Measurements from ENCODE around the gene ANKLE1. TPM values are rescaled to one million over a fixed set of nuclear protein-coding genes. Genes with fewer than 3 reads are reported as not detected.

The ANKLE1 gene
- total and polyA plus RNA-seq, 10 of the 15 experiments (the other 5 are each of a cell fraction or from before 2014, with no cell fraction given), result 2.2 to 17.9 (median 10.9) TPM

DNA sequence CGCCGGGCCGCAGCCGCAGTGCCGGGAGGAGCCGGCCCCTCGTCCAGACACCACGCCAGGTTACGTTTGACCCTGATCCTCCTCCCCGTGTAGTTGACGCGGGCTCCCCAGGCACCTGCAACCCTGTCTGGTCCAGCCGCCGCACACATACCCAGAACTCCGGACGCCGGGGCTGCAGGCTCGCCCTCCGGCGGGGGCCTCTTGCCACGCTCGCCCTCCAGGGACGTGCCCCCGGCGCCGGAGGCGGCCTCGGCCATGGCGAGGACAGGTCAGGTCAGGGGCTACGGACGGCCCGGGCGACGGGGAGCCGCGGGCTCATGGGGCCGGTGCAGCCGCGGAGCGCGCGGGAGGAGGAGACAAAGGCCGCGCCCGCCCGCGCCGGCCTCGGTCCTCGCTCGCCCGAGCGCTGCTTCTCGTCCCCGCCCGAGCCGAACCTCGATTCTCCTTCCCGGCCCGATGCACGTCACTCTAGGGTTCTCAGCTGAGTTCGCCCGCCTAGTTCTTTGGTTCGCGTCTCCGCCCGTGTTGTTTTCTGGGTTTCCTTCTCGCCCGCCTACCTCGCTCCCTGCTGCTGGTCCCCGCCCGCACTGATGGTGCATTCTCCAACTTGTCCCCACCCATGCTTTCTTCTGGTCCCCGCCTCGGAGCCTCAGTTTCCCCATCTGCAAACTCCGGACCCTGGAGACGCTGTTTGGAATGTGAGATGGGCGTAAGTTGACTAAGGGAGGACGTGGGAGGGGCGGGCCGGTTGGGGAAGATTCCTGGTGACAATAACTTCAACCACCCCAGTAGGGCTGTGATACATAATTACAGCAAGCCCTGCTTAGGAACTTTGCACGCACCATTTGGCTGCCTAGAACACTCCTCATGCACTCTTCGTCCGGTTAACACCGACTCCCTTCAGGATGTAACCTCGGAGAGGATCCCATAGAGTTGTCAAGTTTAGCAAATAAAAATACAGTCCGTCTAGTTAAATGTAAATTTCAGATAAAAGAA lies 53.0 kb downstream of the ANKLE1 start, which contains the start of gene ANO8 (continued):
- TF ChIP-seq, protein P1, sequence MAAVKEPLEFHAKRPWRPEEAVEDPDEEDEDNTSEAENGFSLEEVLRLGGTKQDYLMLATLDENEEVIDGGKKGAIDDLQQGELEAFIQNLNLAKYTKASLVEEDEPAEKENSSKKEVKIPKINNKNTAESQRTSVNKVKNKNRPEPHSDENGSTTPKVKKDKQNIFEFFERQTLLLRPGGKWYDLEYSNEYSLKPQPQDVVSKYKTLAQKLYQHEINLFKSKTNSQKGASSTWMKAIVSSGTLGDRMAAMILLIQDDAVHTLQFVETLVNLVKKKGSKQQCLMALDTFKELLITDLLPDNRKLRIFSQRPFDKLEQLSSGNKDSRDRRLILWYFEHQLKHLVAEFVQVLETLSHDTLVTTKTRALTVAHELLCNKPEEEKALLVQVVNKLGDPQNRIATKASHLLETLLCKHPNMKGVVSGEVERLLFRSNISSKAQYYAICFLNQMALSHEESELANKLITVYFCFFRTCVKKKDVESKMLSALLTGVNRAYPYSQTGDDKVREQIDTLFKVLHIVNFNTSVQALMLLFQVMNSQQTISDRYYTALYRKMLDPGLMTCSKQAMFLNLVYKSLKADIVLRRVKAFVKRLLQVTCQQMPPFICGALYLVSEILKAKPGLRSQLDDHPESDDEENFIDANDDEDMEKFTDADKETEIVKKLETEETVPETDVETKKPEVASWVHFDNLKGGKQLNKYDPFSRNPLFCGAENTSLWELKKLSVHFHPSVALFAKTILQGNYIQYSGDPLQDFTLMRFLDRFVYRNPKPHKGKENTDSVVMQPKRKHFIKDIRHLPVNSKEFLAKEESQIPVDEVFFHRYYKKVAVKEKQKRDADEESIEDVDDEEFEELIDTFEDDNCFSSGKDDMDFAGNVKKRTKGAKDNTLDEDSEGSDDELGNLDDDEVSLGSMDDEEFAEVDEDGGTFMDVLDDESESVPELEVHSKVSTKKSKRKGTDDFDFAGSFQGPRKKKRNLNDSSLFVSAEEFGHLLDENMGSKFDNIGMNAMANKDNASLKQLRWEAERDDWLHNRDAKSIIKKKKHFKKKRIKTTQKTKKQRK (IDR thresholded peaks at IDR 0.05; ENCODE audit: low read depth, low read length), result no peak
- TF ChIP-seq SRF (IDR thresholded peaks at IDR 0.05; ENCODE audit: low read depth in 2 of 2, low read length in 2 of 2) (peak in 1 of 2 experiments; percentile 46; a peak in 1 of 4 replicates), CBX3 (IDR thresholded peaks at IDR 0.05; ENCODE audit: borderline replicate concordance, low read depth) (no peak), HCFC1 (IDR thresholded peaks at IDR 0.05; ENCODE audit: low read length) (peak; percentile 39; the same call in 1 of the 2 replicates), SMC3 (IDR thresholded peaks at IDR 0.05; ENCODE audit: borderline replicate concordance, low read length) (no peak), LARP7 (IDR thresholded peaks at IDR 0.05) (peak; percentile 95), PML (IDR thresholded peaks at IDR 0.05; ENCODE audit: low read length) (no peak), MEF2B (IDR thresholded peaks at IDR 0.05; ENCODE audit: partially characterized antibody, poor library complexity, severe bottlenecking) (no peak), IKZF1 (conservative IDR thresholded peaks at IDR 0.05) (peak; percentile 96), CHD4 (IDR thresholded peaks at IDR 0.05) (no peak), CHD2 (IDR thresholded peaks at IDR 0.05; ENCODE audit: borderline replicate concordance, low read depth, low read length) (0 out of 2 replicates have a peak, but pooled peaks have one; percentile 62)
- TF ChIP-seq, protein P2, sequence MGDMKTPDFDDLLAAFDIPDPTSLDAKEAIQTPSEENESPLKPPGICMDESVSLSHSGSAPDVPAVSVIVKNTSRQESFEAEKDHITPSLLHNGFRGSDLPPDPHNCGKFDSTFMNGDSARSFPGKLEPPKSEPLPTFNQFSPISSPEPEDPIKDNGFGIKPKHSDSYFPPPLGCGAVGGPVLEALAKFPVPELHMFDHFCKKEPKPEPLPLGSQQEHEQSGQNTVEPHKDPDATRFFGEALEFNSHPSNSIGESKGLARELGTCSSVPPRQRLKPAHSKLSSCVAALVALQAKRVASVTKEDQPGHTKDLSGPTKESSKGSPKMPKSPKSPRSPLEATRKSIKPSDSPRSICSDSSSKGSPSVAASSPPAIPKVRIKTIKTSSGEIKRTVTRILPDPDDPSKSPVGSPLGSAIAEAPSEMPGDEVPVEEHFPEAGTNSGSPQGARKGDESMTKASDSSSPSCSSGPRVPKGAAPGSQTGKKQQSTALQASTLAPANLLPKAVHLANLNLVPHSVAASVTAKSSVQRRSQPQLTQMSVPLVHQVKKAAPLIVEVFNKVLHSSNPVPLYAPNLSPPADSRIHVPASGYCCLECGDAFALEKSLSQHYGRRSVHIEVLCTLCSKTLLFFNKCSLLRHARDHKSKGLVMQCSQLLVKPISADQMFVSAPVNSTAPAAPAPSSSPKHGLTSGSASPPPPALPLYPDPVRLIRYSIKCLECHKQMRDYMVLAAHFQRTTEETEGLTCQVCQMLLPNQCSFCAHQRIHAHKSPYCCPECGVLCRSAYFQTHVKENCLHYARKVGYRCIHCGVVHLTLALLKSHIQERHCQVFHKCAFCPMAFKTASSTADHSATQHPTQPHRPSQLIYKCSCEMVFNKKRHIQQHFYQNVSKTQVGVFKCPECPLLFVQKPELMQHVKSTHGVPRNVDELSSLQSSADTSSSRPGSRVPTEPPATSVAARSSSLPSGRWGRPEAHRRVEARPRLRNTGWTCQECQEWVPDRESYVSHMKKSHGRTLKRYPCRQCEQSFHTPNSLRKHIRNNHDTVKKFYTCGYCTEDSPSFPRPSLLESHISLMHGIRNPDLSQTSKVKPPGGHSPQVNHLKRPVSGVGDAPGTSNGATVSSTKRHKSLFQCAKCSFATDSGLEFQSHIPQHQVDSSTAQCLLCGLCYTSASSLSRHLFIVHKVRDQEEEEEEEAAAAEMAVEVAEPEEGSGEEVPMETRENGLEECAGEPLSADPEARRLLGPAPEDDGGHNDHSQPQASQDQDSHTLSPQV (IDR thresholded peaks at IDR 0.05), result no peak; the same call in 1 of the 2 replicates
- TF ChIP-seq, protein P3, sequence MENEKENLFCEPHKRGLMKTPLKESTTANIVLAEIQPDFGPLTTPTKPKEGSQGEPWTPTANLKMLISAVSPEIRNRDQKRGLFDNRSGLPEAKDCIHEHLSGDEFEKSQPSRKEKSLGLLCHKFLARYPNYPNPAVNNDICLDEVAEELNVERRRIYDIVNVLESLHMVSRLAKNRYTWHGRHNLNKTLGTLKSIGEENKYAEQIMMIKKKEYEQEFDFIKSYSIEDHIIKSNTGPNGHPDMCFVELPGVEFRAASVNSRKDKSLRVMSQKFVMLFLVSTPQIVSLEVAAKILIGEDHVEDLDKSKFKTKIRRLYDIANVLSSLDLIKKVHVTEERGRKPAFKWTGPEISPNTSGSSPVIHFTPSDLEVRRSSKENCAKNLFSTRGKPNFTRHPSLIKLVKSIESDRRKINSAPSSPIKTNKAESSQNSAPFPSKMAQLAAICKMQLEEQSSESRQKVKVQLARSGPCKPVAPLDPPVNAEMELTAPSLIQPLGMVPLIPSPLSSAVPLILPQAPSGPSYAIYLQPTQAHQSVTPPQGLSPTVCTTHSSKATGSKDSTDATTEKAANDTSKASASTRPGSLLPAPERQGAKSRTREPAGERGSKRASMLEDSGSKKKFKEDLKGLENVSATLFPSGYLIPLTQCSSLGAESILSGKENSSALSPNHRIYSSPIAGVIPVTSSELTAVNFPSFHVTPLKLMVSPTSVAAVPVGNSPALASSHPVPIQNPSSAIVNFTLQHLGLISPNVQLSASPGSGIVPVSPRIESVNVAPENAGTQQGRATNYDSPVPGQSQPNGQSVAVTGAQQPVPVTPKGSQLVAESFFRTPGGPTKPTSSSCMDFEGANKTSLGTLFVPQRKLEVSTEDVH (IDR thresholded peaks at IDR 0.05; ENCODE audit: low read depth, partially characterized antibody), result no peak
- TF ChIP-seq, protein P4, sequence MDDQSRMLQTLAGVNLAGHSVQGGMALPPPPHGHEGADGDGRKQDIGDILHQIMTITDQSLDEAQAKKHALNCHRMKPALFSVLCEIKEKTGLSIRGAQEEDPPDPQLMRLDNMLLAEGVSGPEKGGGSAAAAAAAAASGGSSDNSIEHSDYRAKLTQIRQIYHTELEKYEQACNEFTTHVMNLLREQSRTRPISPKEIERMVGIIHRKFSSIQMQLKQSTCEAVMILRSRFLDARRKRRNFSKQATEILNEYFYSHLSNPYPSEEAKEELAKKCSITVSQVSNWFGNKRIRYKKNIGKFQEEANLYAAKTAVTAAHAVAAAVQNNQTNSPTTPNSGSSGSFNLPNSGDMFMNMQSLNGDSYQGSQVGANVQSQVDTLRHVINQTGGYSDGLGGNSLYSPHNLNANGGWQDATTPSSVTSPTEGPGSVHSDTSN (IDR thresholded peaks at IDR 0.05; ENCODE audit: insufficient replicate concordance, low read depth, low read length), result peak; percentile 85
- TF ChIP-seq, protein P5, sequence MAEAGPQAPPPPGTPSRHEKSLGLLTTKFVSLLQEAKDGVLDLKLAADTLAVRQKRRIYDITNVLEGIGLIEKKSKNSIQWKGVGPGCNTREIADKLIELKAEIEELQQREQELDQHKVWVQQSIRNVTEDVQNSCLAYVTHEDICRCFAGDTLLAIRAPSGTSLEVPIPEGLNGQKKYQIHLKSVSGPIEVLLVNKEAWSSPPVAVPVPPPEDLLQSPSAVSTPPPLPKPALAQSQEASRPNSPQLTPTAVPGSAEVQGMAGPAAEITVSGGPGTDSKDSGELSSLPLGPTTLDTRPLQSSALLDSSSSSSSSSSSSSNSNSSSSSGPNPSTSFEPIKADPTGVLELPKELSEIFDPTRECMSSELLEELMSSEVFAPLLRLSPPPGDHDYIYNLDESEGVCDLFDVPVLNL (IDR thresholded peaks at IDR 0.05; ENCODE audit: low read depth, low read length), result 0 out of 2 replicates have a peak, but pooled peaks have one; percentile 36

Measured in GM12878 (cell line).